H1 (cell line): ENCODE results near the gene STARD13.

Source experiments
- BCL11A ChIP-seq, 2 experiments: IDR thresholded peaks; one replicate each; pipeline ENCODE4 v1.6.1; 2011; ENCODE audit warnings: low read depth in 2 of 2, low read length in 2 of 2, mild to moderate bottlenecking in 2 of 2
- EP300 ChIP-seq, 2 experiments: IDR thresholded peaks; 1 replicate in 1 of 2; 2 replicates in 1 of 2; pipeline ENCODE4 v1.6.1; 2011 to 2012; ENCODE audit warnings: low read depth in 2 of 2, low read length in 2 of 2, mild to moderate bottlenecking in 2 of 2, borderline replicate concordance in 1 of 2, inconsistent platforms in 1 of 2, moderate library complexity in 1 of 2
- EZH2 ChIP-seq: fragments of 200-600 bp; sonication (generic); IDR thresholded peaks from 2 replicates; pipeline ENCODE4 v1.7.1; 2012; ENCODE audit warnings: low read depth, mild to moderate bottlenecking, moderate library complexity, low read length, inconsistent platforms; ENCODE audit not compliant: severe bottlenecking
- NRF1 ChIP-seq: IDR thresholded peaks from 2 replicates; pipeline ENCODE4 v1.6.1; 2011; ENCODE audit warnings: mild to moderate bottlenecking, low read depth, low read length, improper control_type of control experiment
- POLR2A ChIP-seq, 2 experiments: IDR thresholded peaks; 1 replicate in 1 of 2; 2 replicates in 1 of 2; pipeline ENCODE4 v1.6.1; 2011; ENCODE audit warnings: low read depth in 2 of 2, low read length in 2 of 2, mild to moderate bottlenecking in 2 of 2; ENCODE audit errors: control extremely low read depth in 1 of 2
- POLR2AphosphoS5 ChIP-seq: IDR thresholded peaks from 2 replicates; pipeline ENCODE4 v1.6.1; 2011; ENCODE audit warnings: low read depth, low read length
- SIN3A ChIP-seq, 2 experiments: IDR thresholded peaks in 1 of 2; conservative IDR thresholded peaks in 1 of 2; 2 replicates each; pipeline ENCODE4 v1.6.1; 2011 to 2012; ENCODE audit warnings: low read length in 2 of 2, improper control_type of control experiment in 1 of 2, low read depth in 1 of 2, mild to moderate bottlenecking in 1 of 2
- TAF1 ChIP-seq: IDR thresholded peaks from 2 replicates; pipeline ENCODE4 v1.6.1; 2011; ENCODE audit warnings: mild to moderate bottlenecking, low read depth, low read length
- ZNF274 ChIP-seq: IDR thresholded peaks from 2 replicates; pipeline ENCODE4 v1.7.0; 2012; ENCODE audit warnings: low read length, borderline replicate concordance; ENCODE audit errors: extremely low read depth
- TF ChIP-seq, protein P1 (sequence below), 3 experiments: IDR thresholded peaks; 1 replicate in 2 of 3; 2 replicates in 1 of 3; pipeline versions ENCODE4 v1.5.1 to v1.6.1; 2011; ENCODE audit warnings: low read length in 3 of 3, mild to moderate bottlenecking in 3 of 3, inconsistent platforms in 2 of 3, low read depth in 1 of 3, moderate library complexity in 1 of 3; ENCODE audit not compliant: insufficient read depth in 1 of 3; ENCODE audit errors: control extremely low read depth in 1 of 3

DNA sequence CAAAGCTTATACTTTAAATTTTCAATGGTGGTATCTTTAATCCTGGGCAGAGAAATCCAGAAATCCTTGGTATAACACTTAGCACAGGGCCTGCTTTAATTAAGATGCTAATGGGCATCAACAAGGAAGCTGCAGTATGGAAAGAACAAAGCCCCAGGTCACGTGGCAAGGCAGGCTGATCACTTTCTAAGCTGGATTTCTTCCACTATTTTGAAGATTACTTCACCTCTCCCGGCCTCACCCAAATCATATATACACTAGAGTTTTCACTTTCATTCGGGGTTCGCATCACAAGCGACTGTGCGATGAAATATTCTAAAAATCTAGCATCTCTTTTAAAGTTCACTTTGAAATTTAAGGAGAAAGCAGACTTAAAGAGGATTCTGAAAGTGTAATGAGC, 71.8 kb downstream of the STARD13 start:
- no peak for TF ChIP-seq TAF1
- TF ChIP-seq NRF1: no peak
- no peak for TF ChIP-seq EZH2
- TF ChIP-seq POLR2A (IDR thresholded peaks at IDR 0.05; ENCODE audit: control extremely low read depth in 1 of 2, low read depth in 2 of 2, low read length in 2 of 2): no peak
- TF ChIP-seq, protein P1, sequence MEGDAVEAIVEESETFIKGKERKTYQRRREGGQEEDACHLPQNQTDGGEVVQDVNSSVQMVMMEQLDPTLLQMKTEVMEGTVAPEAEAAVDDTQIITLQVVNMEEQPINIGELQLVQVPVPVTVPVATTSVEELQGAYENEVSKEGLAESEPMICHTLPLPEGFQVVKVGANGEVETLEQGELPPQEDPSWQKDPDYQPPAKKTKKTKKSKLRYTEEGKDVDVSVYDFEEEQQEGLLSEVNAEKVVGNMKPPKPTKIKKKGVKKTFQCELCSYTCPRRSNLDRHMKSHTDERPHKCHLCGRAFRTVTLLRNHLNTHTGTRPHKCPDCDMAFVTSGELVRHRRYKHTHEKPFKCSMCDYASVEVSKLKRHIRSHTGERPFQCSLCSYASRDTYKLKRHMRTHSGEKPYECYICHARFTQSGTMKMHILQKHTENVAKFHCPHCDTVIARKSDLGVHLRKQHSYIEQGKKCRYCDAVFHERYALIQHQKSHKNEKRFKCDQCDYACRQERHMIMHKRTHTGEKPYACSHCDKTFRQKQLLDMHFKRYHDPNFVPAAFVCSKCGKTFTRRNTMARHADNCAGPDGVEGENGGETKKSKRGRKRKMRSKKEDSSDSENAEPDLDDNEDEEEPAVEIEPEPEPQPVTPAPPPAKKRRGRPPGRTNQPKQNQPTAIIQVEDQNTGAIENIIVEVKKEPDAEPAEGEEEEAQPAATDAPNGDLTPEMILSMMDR (IDR thresholded peaks at IDR 0.05; ENCODE audit: control extremely low read depth in 1 of 3, insufficient read depth in 1 of 3, low read depth in 1 of 3, low read length in 3 of 3): no peak
- no peak for TF ChIP-seq ZNF274
- no peak for TF ChIP-seq POLR2AphosphoS5
- TF ChIP-seq SIN3A (conservative IDR thresholded peaks at IDR 0.05 in 1 of 2, IDR thresholded peaks at IDR 0.05 in 1 of 2; ENCODE audit: low read depth in 1 of 2, low read length in 2 of 2): no peak
- TF ChIP-seq BCL11A (IDR thresholded peaks at IDR 0.05; ENCODE audit: low read depth in 2 of 2, low read length in 2 of 2): no peak
- TF ChIP-seq EP300 (IDR thresholded peaks at IDR 0.05; ENCODE audit: borderline replicate concordance in 1 of 2, low read depth in 2 of 2, low read length in 2 of 2): no peak
